K562 (cell line): Measurements from ENCODE around the gene BSDC1. TPM values are rescaled to one million over a fixed set of nuclear protein-coding genes. Genes with fewer than 3 reads are reported as not detected.

Experiments used
- ATAC-seq: fragments of 200-7000 bp; cut with Tn5 transposase; 3 replicates; pipeline ENCODE4 v1.9.1; 2020; ENCODE audit warnings: moderate library complexity
- BruUV-seq: library from RNA; stranded (reverse); fragments of 400-500 nt; replicated peaks from 2 replicates; lab custom pipeline; 2021; lab: Mats Ljungman, UMichigan
- CTCF ChIA-PET: fragments of 300-600 bp; formaldehyde crosslinking; extraction: SDS; loops from one replicate; lab custom pipeline; 2021; ENCODE audit warnings: low intra/inter-chr PET ratio; lab: Yijun Ruan, JAX
- POLR2A ChIA-PET: fragments of 300-600, 350-650 bp; sonication (Branson Sonifier 250); formaldehyde crosslinking; extraction: SDS; loops from one replicate; lab custom pipeline; 2021; ENCODE audit warnings: antibody characterized with exemption, inconsistent platforms; lab: Yijun Ruan, JAX
- DNase-seq, 4 experiments: peaks; one replicate each; pipeline versions ENCODE4 v3.0.0 to v3.0.0-alpha.2; 2011 to 2018; ENCODE audit warnings: low spot score in 3 of 4, mixed read lengths in 3 of 4; ENCODE audit errors: extremely low read depth in 1 of 4
- FAIRE-seq: peaks from 2 replicates; lab custom pipeline; 2011; peaks lifted over from hg19 to GRCh38; lab: Jason Lieb, UNC
- H2AFZ ChIP-seq: 2 replicates; pipeline ENCODE4 v1.6.0; 2011; ENCODE audit warnings: low read depth, low read length, control low read depth, inconsistent platforms
- H3K27ac ChIP-seq: fragments of 200-600 bp; 3 replicates; pipeline ENCODE4 v1.8.0; 2011; ENCODE audit warnings: low read depth, mild to moderate bottlenecking, control low read depth, inconsistent platforms, low read length, moderate library complexity, mixed read lengths; ENCODE audit errors: extremely low read depth
- H3K27me3 ChIP-seq, 2 experiments: fragments of 300-600 bp in 1 of 2; 2 replicates in 1 of 2; 3 replicates in 1 of 2; pipeline versions ENCODE4 v1.6.0 to v1.8.0; 2011; ENCODE audit warnings: inconsistent platforms in 2 of 2, low read length in 2 of 2, mild to moderate bottlenecking in 1 of 2, mixed read lengths in 1 of 2, moderate library complexity in 1 of 2; ENCODE audit not compliant: control insufficient read depth in 2 of 2, insufficient read depth in 2 of 2
- H3K36me3 ChIP-seq: fragments of 300-600 bp; 3 replicates; pipeline ENCODE4 v1.8.0; 2011; ENCODE audit warnings: mild to moderate bottlenecking, low read length, inconsistent platforms; ENCODE audit not compliant: control insufficient read depth, insufficient read depth
- H3K4me1 ChIP-seq, 2 experiments: fragments of 200-600 bp in 1 of 2; replicated peaks in 1 of 2; 2 replicates in 1 of 2; 3 replicates in 1 of 2; pipeline versions ENCODE4 v1.5.1 to v1.8.0; 2011; ENCODE audit warnings: inconsistent platforms in 2 of 2, low read length in 2 of 2, mild to moderate bottlenecking in 1 of 2, mixed read lengths in 1 of 2, moderate library complexity in 1 of 2; ENCODE audit not compliant: control insufficient read depth in 2 of 2, insufficient read depth in 2 of 2
- H3K4me2 ChIP-seq: 2 replicates; pipeline ENCODE4 v1.6.1; 2011; ENCODE audit warnings: low read length, control low read depth, inconsistent platforms, mixed read lengths; ENCODE audit not compliant: insufficient read depth
- H3K4me3 ChIP-seq: fragments of 200-600 bp; sonication (generic), shearing (Covaris generic); 2 replicates; pipeline ENCODE4 v1.5.1; 2016; ENCODE audit warnings: control low read depth, inconsistent platforms
- H3K79me2 ChIP-seq: fragments of 200-600 bp; 3 replicates; pipeline ENCODE4 v1.8.0; 2011; ENCODE audit warnings: low read length, inconsistent platforms; ENCODE audit not compliant: control insufficient read depth, insufficient read depth
- H3K9ac ChIP-seq, 2 experiments: 2 replicates each; pipeline versions ENCODE4 v1.6.0 to v1.6.1; 2011; ENCODE audit warnings: low read depth in 2 of 2, low read length in 2 of 2, control low read depth in 1 of 2, inconsistent platforms in 1 of 2, mild to moderate bottlenecking in 1 of 2, mixed read lengths in 1 of 2; ENCODE audit not compliant: insufficient read depth in 1 of 2
- H3K9me1 ChIP-seq: one replicate; pipeline ENCODE4 v1.6.0; 2011; ENCODE audit warnings: inconsistent platforms, mild to moderate bottlenecking, low read length, moderate library complexity; ENCODE audit not compliant: control insufficient read depth, insufficient read depth
- H3K9me3 ChIP-seq: replicated peaks from 2 replicates; pipeline ENCODE4 v1.5.1; 2011; ENCODE audit warnings: low read depth, low read length, inconsistent platforms; ENCODE audit not compliant: control insufficient read depth, insufficient read depth
- H4K20me1 ChIP-seq: replicated peaks from 2 replicates; pipeline ENCODE4 v1.6.1; 2011; ENCODE audit warnings: low read length, inconsistent platforms, mixed read lengths; ENCODE audit not compliant: control insufficient read depth, insufficient read depth
- ATF7 ChIP-seq: fragments of 450-650 bp; IDR thresholded peaks from 2 replicates; pipeline ENCODE4 v1.7.1; 2014; ENCODE audit warnings: mild to moderate bottlenecking, moderate library complexity
- DACH1 ChIP-seq: fragments of 450-650 bp; IDR thresholded peaks from 2 replicates; pipeline ENCODE4 v1.6.1; 2018; ENCODE audit not compliant: partially characterized antibody
- KLF1 ChIP-seq: fragments of 450-650 bp; IDR thresholded peaks from 2 replicates; pipeline ENCODE4 v1.6.1; 2016; ENCODE audit warnings: missing genetic modification characterization, missing compliant biosample characterization
- MEF2D ChIP-seq: conservative IDR thresholded peaks from 2 replicates; pipeline ENCODE4 v1.6.1; 2016; ENCODE audit warnings: low read depth, missing genetic modification characterization, missing compliant biosample characterization
- OTX1 ChIP-seq: fragments of 450-650 bp; formaldehyde crosslinking; IDR thresholded peaks from 2 replicates; pipeline ENCODE4 v1.4.0; 2022; ENCODE audit warnings: mild to moderate bottlenecking
- PHB2 ChIP-seq: fragments of 450-650 bp; IDR thresholded peaks from 2 replicates; pipeline ENCODE4 v1.6.1; 2017; ENCODE audit warnings: low read depth
- ZNF134 ChIP-seq: fragments of 250-450 bp; sonication (Bioruptor Pico); conservative IDR thresholded peaks from 2 replicates; pipeline ENCODE4 v1.4.0; 2020
- ZNF551 ChIP-seq: fragments of 250-450 bp; sonication (Bioruptor Pico); IDR thresholded peaks from 2 replicates; pipeline ENCODE4 v1.5.0; 2021; ENCODE audit warnings: mild to moderate bottlenecking, moderate library complexity
- WGBS: fragments of 100-300 bp; shearing (Covaris generic); methylation state at CpG from one replicate; pipeline ENCODE4 v1.1.6; 2016; ENCODE audit warnings: low coverage, mixed read lengths; ENCODE audit not compliant: insufficient coverage; ENCODE audit errors: missing lambda C conversion rate; 5-methylcytosine and 5-hydroxymethylcytosine counted together
- in situ Hi-C: fragments of 300-500 bp; cut with MboI; formaldehyde crosslinking; loops from 4 replicates; pipeline ENCODE4 v1.15.0; 2018; ENCODE audit warnings: inconsistent platforms, mixed read lengths
- intact Hi-C: fragments of 100-400 bp; cut with micrococcal nuclease; formaldehyde crosslinking; loops from 2 replicates; pipeline ENCODE4 v1.14.2; 2022
- polyA plus RNA-seq, 8 experiments: library from polyadenylated mRNA; depleted of rRNA in 4 of 8; stranded (reverse) in 5 of 8; unstranded in 3 of 8; fragments of >200 nt; fragmentation: Nextera tagmentation in 2 of 8; fragmentation: Illumina TruSeq in 1 of 8; extraction: Ambion mirVana in 2 of 8; extraction: Trizol in 1 of 8; gene quantifications; 2 replicates each; pipeline versions ENCODE4 v1.2.1 to v1.2.3, GENCODE V29; 2011 to 2014; ENCODE audit warnings: inconsistent platforms in 1 of 8, missing spikeins in 1 of 8
- total RNA-seq, 7 experiments: library from RNA; depleted of rRNA in 6 of 7; stranded (reverse); fragments of >200 nt in 6 of 7; fragmentation: Illumina TruSeq in 2 of 7; extraction: Trizol in 2 of 7; gene quantifications; 2 replicates each; pipeline versions ENCODE4 v1.2.1 to v1.2.3, GENCODE V29; 2011 to 2021; ENCODE audit warnings: low replicate concordance in 1 of 7
- TF ChIP-seq, protein P1 (sequence below): sonication (generic); formaldehyde crosslinking; IDR thresholded peaks from 2 replicates; pipeline ENCODE4 v1.4.0; 2020; ENCODE audit warnings: mild to moderate bottlenecking, missing genetic modification reagents
- TF ChIP-seq, protein P2 (sequence below), 2 experiments: fragments of 450-650 bp in 1 of 2; sonication (generic) in 1 of 2; formaldehyde crosslinking in 1 of 2; IDR thresholded peaks; 2 replicates each; pipeline versions ENCODE4 v1.7.1 to v1.9.0; 2016 to 2022; ENCODE audit warnings: inconsistent platforms in 1 of 2, mild to moderate bottlenecking in 1 of 2, missing genetic modification reagents in 1 of 2
- TF ChIP-seq, protein P3 (sequence below): fragments of 450-650 bp; formaldehyde crosslinking; IDR thresholded peaks from 2 replicates; pipeline ENCODE4 v1.4.0; 2022; ENCODE audit warnings: missing genetic modification characterization

The BSDC1 gene
- total and polyA plus RNA-seq, 9 of the 15 experiments (the other 6 are each of a cell fraction or from before 2014, with no cell fraction given): 10.2 to 96.8 (median 73.1) TPM

DNA sequence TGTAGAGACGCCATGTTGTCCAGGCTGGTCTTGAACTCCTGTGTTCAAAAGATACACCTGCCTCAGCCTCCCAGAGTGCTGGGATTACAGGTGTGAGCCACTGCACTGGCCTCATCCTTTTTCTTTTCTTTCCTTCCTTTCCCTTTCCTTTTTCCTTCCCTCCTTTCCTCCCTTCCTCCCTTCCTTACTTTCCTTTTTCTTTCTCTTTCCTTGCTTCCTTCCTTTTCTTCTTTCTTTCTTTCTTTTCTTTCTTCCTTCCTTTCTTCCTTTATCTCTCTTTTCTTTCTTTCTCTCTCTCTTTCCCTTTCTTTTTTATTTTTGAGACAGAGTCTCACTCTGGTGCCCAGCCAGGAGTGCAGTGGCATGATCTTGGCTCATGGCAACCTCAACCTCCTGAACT is 37.8 kb downstream of the BSDC1 start:
- 0 out of 2 replicates have a peak, but pooled peaks cover 6% of the 10 kb centered on the region for H4K20me1 ChIP-seq
- no peak overlapping the region for H2AFZ ChIP-seq
- H3K79me2 ChIP-seq: peaks cover 12% of the 10 kb centered on the region; the same call in 2 of the 3 replicates
- H3K4me2 ChIP-seq: no peak overlapping the region
- intact Hi-C loops: no loop called here
- H3K36me3 ChIP-seq: peaks cover 20% of the 10 kb centered on the region; the same call in 2 of the 3 replicates
- no peaks in the 10 kb centered on the region for H3K27me3 ChIP-seq
- no peak for ATAC-seq
- BruUV-seq: no TSS peak
- no peak overlapping the region for H3K27ac ChIP-seq
- H3K4me3 ChIP-seq: no peak overlapping the region
- H3K9me1 ChIP-seq: no peaks in the 10 kb centered on the region
- no peak for FAIRE-seq
- no peak overlapping the region for H3K9ac ChIP-seq
- WGBS: 79% methylated on average over 1 of the region's 1 CpG
- ChIA-PET POLR2A (no interaction called here), CTCF (no interaction called here)
- in situ Hi-C loops: no loop called here
- H3K4me1 ChIP-seq: peaks cover 23 to 32% of the 10 kb centered on the region in 2 experiments
- no peaks in the 10 kb centered on the region for H3K9me3 ChIP-seq
- no peak for DNase-seq
- TF ChIP-seq PHB2 (0 out of 2 replicates have a peak, but pooled peaks have one; percentile 15), KLF1 (tag) (no peak), MEF2D (no peak), OTX1 (CRISPR knock-in tag) (0 out of 2 replicates have a peak, but pooled peaks have one; percentile 43), ATF7 (no peak), DACH1 (no peak), ZNF134 (CRISPR knock-in tag) (no peak), ZNF551 (CRISPR knock-in tag) (no peak)
- TF ChIP-seq, protein P1, sequence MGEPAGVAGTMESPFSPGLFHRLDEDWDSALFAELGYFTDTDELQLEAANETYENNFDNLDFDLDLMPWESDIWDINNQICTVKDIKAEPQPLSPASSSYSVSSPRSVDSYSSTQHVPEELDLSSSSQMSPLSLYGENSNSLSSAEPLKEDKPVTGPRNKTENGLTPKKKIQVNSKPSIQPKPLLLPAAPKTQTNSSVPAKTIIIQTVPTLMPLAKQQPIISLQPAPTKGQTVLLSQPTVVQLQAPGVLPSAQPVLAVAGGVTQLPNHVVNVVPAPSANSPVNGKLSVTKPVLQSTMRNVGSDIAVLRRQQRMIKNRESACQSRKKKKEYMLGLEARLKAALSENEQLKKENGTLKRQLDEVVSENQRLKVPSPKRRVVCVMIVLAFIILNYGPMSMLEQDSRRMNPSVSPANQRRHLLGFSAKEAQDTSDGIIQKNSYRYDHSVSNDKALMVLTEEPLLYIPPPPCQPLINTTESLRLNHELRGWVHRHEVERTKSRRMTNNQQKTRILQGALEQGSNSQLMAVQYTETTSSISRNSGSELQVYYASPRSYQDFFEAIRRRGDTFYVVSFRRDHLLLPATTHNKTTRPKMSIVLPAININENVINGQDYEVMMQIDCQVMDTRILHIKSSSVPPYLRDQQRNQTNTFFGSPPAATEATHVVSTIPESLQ (CRISPR knock-in tag): no peak
- TF ChIP-seq, protein P2, sequence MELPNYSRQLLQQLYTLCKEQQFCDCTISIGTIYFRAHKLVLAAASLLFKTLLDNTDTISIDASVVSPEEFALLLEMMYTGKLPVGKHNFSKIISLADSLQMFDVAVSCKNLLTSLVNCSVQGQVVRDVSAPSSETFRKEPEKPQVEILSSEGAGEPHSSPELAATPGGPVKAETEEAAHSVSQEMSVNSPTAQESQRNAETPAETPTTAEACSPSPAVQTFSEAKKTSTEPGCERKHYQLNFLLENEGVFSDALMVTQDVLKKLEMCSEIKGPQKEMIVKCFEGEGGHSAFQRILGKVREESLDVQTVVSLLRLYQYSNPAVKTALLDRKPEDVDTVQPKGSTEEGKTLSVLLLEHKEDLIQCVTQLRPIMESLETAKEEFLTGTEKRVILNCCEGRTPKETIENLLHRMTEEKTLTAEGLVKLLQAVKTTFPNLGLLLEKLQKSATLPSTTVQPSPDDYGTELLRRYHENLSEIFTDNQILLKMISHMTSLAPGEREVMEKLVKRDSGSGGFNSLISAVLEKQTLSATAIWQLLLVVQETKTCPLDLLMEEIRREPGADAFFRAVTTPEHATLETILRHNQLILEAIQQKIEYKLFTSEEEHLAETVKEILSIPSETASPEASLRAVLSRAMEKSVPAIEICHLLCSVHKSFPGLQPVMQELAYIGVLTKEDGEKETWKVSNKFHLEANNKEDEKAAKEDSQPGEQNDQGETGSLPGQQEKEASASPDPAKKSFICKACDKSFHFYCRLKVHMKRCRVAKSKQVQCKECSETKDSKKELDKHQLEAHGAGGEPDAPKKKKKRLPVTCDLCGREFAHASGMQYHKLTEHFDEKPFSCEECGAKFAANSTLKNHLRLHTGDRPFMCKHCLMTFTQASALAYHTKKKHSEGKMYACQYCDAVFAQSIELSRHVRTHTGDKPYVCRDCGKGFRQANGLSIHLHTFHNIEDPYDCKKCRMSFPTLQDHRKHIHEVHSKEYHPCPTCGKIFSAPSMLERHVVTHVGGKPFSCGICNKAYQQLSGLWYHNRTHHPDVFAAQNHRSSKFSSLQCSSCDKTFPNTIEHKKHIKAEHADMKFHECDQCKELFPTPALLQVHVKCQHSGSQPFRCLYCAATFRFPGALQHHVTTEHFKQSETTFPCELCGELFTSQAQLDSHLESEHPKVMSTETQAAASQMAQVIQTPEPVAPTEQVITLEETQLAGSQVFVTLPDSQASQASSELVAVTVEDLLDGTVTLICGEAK (IDR thresholded peaks at IDR 0.05): no peak
- TF ChIP-seq, protein P2 (CRISPR knock-in tag; IDR thresholded peaks at IDR 0.05): no peak
- TF ChIP-seq, protein P3, sequence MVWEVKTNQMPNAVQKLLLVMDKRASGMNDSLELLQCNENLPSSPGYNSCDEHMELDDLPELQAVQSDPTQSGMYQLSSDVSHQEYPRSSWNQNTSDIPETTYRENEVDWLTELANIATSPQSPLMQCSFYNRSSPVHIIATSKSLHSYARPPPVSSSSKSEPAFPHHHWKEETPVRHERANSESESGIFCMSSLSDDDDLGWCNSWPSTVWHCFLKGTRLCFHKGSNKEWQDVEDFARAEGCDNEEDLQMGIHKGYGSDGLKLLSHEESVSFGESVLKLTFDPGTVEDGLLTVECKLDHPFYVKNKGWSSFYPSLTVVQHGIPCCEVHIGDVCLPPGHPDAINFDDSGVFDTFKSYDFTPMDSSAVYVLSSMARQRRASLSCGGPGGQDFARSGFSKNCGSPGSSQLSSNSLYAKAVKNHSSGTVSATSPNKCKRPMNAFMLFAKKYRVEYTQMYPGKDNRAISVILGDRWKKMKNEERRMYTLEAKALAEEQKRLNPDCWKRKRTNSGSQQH (CRISPR knock-in tag): 0 out of 2 replicates have a peak, but pooled peaks have one; percentile 58
